MM.1S (cell line): ENCODE results near the gene UBE2E1.

Experiments
- EZH2 ChIP-seq: fragments of 300-600 bp; sonication (generic); optimal IDR thresholded peaks from 2 replicates; pipeline ENCODE3; 2017; ENCODE audit warnings: low read depth, mild to moderate bottlenecking, antibody characterized with exemption, low read length, mixed read lengths
- EZH2phosphoT487 ChIP-seq: fragments of 300-600 bp; sonication (generic); IDR thresholded peaks from 2 replicates; pipeline ENCODE4 v1.6.1; 2018; ENCODE audit warnings: antibody characterized with exemption, low read length
- TF ChIP-seq, protein P1 (sequence below): fragments of 300-600 bp; sonication (generic); IDR thresholded peaks from 2 replicates; pipeline ENCODE4 v1.5.1; 2016; ENCODE audit warnings: antibody characterized with exemption, low read length, mixed read lengths

DNA sequence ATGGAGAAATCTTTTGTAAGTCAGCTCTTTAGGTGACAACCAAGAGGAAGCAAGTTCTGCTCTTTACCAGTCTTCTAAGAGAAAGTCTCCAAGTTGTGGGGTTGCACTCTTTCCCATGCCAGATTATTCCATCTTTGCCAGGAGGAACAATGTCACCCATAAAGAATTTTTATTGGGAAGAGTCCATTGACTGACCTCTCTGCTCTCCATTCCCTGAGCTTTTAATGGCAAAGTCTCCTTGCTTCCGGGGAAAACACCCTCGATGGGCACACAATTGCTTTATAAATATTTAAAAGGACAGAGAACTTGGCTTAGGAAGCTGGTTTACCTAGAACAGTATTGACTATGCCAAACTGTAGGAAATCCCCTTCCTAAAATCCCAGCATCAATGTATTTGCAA, 19.9 kb upstream of the UBE2E1 start:
- TF ChIP-seq, protein P1, sequence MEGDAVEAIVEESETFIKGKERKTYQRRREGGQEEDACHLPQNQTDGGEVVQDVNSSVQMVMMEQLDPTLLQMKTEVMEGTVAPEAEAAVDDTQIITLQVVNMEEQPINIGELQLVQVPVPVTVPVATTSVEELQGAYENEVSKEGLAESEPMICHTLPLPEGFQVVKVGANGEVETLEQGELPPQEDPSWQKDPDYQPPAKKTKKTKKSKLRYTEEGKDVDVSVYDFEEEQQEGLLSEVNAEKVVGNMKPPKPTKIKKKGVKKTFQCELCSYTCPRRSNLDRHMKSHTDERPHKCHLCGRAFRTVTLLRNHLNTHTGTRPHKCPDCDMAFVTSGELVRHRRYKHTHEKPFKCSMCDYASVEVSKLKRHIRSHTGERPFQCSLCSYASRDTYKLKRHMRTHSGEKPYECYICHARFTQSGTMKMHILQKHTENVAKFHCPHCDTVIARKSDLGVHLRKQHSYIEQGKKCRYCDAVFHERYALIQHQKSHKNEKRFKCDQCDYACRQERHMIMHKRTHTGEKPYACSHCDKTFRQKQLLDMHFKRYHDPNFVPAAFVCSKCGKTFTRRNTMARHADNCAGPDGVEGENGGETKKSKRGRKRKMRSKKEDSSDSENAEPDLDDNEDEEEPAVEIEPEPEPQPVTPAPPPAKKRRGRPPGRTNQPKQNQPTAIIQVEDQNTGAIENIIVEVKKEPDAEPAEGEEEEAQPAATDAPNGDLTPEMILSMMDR = no peak
- TF ChIP-seq EZH2 (no peak), EZH2phosphoT487 (no peak)
